Measurements from ENCODE around the gene PIEZO1. TPM values are rescaled to one million over a fixed set of nuclear protein-coding genes. Genes with fewer than 3 reads are reported as not detected.

Gene PIEZO1
- total and polyA plus RNA-seq, 9 of the 15 experiments (the other 6 are each of a cell fraction or from before 2014, with no cell fraction given), result 3.6 to 432 (median 131) TPM

GRCh38 chr16:88676502-88677242, 108.3 kb downstream of the PIEZO1 start:
- no peaks in the 10 kb centered on the region for H3K79me2 ChIP-seq (ENCODE audit: control insufficient read depth, insufficient read depth, low read length)
- no peak for DNase-seq (ENCODE audit: extremely low read depth in 1 of 4, low spot score in 3 of 4)
- H3K9me1 ChIP-seq (ENCODE audit: control insufficient read depth, insufficient read depth, low read length), result no peaks in the 10 kb centered on the region
- H3K4me2 ChIP-seq (ENCODE audit: insufficient read depth, low read length), result no peak overlapping the region
- peaks cover 3% of the 10 kb centered on the region; the same call in 1 of the 3 replicates for H3K36me3 ChIP-seq (ENCODE audit: control insufficient read depth, insufficient read depth, low read length)
- H3K9me3 ChIP-seq (replicated peaks; ENCODE audit: control insufficient read depth, insufficient read depth, low read depth, low read length), result no peaks in the 10 kb centered on the region
- TF ChIP-seq MYNN (IDR thresholded peaks at IDR 0.05) (no peak), MYNN (CRISPR knock-in tag; IDR thresholded peaks at IDR 0.05) (no peak), ZNF143 (CRISPR knock-in tag; IDR thresholded peaks at IDR 0.05) (no peak), GABPA (tag; conservative IDR thresholded peaks at IDR 0.05; ENCODE audit: low read depth) (no peak), CEBPZ (IDR thresholded peaks at IDR 0.05; ENCODE audit: borderline replicate concordance, low read depth, low read length) (no peak), ZNF41 (CRISPR knock-in tag; conservative IDR thresholded peaks at IDR 0.05) (no peak), ZNF165 (CRISPR knock-in tag; IDR thresholded peaks at IDR 0.05; ENCODE audit: borderline replicate concordance) (no peak), POLR2A (conservative IDR thresholded peaks at IDR 0.05) (0 out of 2 replicates have a peak, but pooled peaks have one; percentile 4), TRIM25 (IDR thresholded peaks at IDR 0.05; ENCODE audit: borderline replicate concordance) (no peak), POLR2G (IDR thresholded peaks at IDR 0.05; ENCODE audit: low read depth, low read length) (peak; percentile 59), EP300 (IDR thresholded peaks at IDR 0.05; ENCODE audit: low read length) (no peak), RBFOX2 (IDR thresholded peaks at IDR 0.05; ENCODE audit: low read depth, low read length) (peak; percentile 31; the same call in 1 of the 2 replicates), ATF1 (CRISPR knock-in tag; IDR thresholded peaks at IDR 0.05) (no peak), ATF1 (tag; IDR thresholded peaks at IDR 0.05) (no peak), FOXK1 (CRISPR knock-in tag; IDR thresholded peaks at IDR 0.05; ENCODE audit: borderline replicate concordance) (no peak)
- ChIA-PET CTCF (ENCODE audit: low intra/inter-chr PET ratio) (no interaction called here), POLR2A (interaction anchor here (0.6 kb wide), 1 partner anchor 17 kb away, joined by 3 read pairs; no protein-coding TSS in a partner anchor)
- H3K4me3 ChIP-seq, result no peak overlapping the region
- peaks cover 0 to 45% of the 10 kb centered on the region in 2 experiments; a peak in 2 of 5 replicates for H3K4me1 ChIP-seq (replicated peaks in 1 of 2; ENCODE audit: control insufficient read depth in 2 of 2, insufficient read depth in 2 of 2, low read length in 2 of 2)
- 69% methylated on average over 20 of the region's 22 CpGs for WGBS (ENCODE audit: insufficient coverage, low coverage, missing lambda C conversion rate)
- H3K27ac ChIP-seq (ENCODE audit: extremely low read depth, low read depth, low read length), result no peak overlapping the region
- H3K27me3 ChIP-seq (ENCODE audit: control insufficient read depth in 2 of 2, insufficient read depth in 2 of 2, low read length in 2 of 2), result no peaks in the 10 kb centered on the region
- intact Hi-C loops (cut with micrococcal nuclease) (no loop called here), in situ Hi-C loops (cut with MboI) (no loop called here)
- no peak for ATAC-seq
- FAIRE-seq, result no peak
- H4K20me1 ChIP-seq (replicated peaks; ENCODE audit: control insufficient read depth, insufficient read depth, low read length), result no peaks in the 10 kb centered on the region; the same call in 1 of the 2 replicates
- H3K9ac ChIP-seq (ENCODE audit: insufficient read depth in 1 of 2, low read depth in 2 of 2, low read length in 2 of 2), result peak overlapping the region in 1 of 2 experiments; percentile 76; a peak in 2 of 4 replicates
- H2AFZ ChIP-seq (ENCODE audit: low read depth, low read length), result no peak overlapping the region
- BruUV-seq (replicated peaks), result no TSS peak
